Measurements from ENCODE around the gene MTHFS. TPM values are rescaled to one million over a fixed set of nuclear protein-coding genes. Genes with fewer than 3 reads are reported as not detected.

The MTHFS gene
- total and polyA plus RNA-seq, 2 donors (not counting 3 experiments of a cell fraction or from before 2014, with no cell fraction given): 9.3 to 15.7 TPM

DNA sequence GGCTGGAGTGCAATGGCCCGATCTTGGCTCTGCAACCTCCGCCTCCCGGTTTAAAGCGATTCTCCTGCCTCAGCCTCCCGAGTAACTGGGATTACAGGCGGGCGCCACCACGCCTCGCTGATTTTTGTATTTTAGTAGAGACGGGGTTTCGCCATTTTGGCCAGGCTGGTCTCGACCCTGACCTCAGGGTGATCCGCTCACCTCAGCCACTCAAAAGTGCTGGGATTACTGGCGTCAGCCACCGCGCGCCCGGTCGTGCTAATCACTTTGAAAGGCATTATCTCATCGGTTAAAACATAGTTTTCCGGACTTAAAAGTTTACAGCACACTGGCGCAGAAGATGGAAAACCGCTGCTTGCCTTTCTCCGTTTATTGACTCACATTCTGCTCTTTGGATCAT, 27.6 kb upstream of the MTHFS start:
- Histone ChIP-seq H3K9me3 (replicated peaks; ENCODE audit: control insufficient read depth, insufficient read depth, low read length) (no peaks in the 10 kb centered on the region), H3K4me1 (ENCODE audit: control insufficient read depth, extremely low read depth, insufficient read depth, low read length) (peaks cover 10% of the 10 kb centered on the region), H3K36me3 (ENCODE audit: control insufficient read depth in 2 of 2, extremely low read depth in 1 of 2, insufficient read depth in 2 of 2, low read length in 2 of 2) (no peaks in the 10 kb centered on the region), H2AFZ (ENCODE audit: low read depth, low read length) (peak overlapping the region; percentile 97), H3K27me3 (ENCODE audit: control insufficient read depth in 2 of 2, insufficient read depth in 2 of 2, low read length in 2 of 2) (no peaks in the 10 kb centered on the region), H3K9ac (replicated peaks; ENCODE audit: extremely low read depth, insufficient read depth, low read length) (peak overlapping the region; percentile 86), H3K9me1 (replicated peaks; ENCODE audit: control insufficient read depth, extremely low read depth, insufficient read depth, low read length) (no peaks in the 10 kb centered on the region), H3K79me2 (ENCODE audit: control insufficient read depth, insufficient read depth, low read length) (peaks cover 15% of the 10 kb centered on the region), H4K20me1 (replicated peaks; ENCODE audit: control insufficient read depth, extremely low read depth, insufficient read depth, low read length) (no peaks in the 10 kb centered on the region), H3K4me2 (ENCODE audit: insufficient read depth, low read length) (peak overlapping the region; percentile 97), H3K27ac (ENCODE audit: insufficient read depth, low read depth, low read length) (no peak overlapping the region), H3K4me3 (replicated peaks in 1 of 3; ENCODE audit: insufficient read depth in 1 of 3, low read depth in 1 of 3, low read length in 3 of 3) (peak overlapping the region; percentile 87 to 96 (median 92))
- no TSS peak for BruUV-seq (replicated peaks)
- CTCF ChIA-PET: no interaction called here
- dilution Hi-C loops (cut with MboI; ENCODE audit: extremely low pct_ligation_motif_present, low sequenced_read_pairs) (no loop called here), intact Hi-C loops (cut with micrococcal nuclease) (loop anchor here (5.0 kb wide), 1 partner anchor 282 kb away; no protein-coding TSS in a partner anchor)
- POLR2A ChIA-PET: no interaction called here
- FAIRE-seq: no peak
- no peak for DNase-seq (ENCODE audit: low read depth, low spot score)
- TF ChIP-seq JUN (IDR thresholded peaks at IDR 0.05; ENCODE audit: borderline replicate concordance, insufficient read depth, insufficient read length, low read depth) (no peak), EZH2 (IDR thresholded peaks at IDR 0.05; ENCODE audit: borderline replicate concordance, low read depth, low read length, severe bottlenecking) (no peak), POLR2AphosphoS5 (IDR thresholded peaks at IDR 0.05; ENCODE audit: insufficient read depth, low read depth, low read length) (no peak), FOS (IDR thresholded peaks at IDR 0.05; ENCODE audit: borderline replicate concordance, insufficient read depth, low read length) (no peak), GATA2 (IDR thresholded peaks at IDR 0.05; ENCODE audit: insufficient read depth, insufficient read length, low read depth, low read length) (no peak), MYC (IDR thresholded peaks at IDR 0.05; ENCODE audit: low read depth, low read length) (no peak)
- TF ChIP-seq, protein P1, sequence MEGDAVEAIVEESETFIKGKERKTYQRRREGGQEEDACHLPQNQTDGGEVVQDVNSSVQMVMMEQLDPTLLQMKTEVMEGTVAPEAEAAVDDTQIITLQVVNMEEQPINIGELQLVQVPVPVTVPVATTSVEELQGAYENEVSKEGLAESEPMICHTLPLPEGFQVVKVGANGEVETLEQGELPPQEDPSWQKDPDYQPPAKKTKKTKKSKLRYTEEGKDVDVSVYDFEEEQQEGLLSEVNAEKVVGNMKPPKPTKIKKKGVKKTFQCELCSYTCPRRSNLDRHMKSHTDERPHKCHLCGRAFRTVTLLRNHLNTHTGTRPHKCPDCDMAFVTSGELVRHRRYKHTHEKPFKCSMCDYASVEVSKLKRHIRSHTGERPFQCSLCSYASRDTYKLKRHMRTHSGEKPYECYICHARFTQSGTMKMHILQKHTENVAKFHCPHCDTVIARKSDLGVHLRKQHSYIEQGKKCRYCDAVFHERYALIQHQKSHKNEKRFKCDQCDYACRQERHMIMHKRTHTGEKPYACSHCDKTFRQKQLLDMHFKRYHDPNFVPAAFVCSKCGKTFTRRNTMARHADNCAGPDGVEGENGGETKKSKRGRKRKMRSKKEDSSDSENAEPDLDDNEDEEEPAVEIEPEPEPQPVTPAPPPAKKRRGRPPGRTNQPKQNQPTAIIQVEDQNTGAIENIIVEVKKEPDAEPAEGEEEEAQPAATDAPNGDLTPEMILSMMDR (IDR thresholded peaks at IDR 0.05; ENCODE audit: extremely low read depth in 1 of 2, insufficient read depth in 1 of 2, low read depth in 1 of 2, low read length in 2 of 2): no peak

All from endothelial cell of umbilical vein (primary cell).